GM18520 (cell line): ENCODE results near the gene ZNF469.

Experiments
- ATAC-seq: cut with Tn5 transposase; IDR thresholded peaks from one replicate; pipeline ENCODE4 v1.9.1; 2021; ENCODE audit not compliant: unreplicated experiment

ZNF469 gene

DNA sequence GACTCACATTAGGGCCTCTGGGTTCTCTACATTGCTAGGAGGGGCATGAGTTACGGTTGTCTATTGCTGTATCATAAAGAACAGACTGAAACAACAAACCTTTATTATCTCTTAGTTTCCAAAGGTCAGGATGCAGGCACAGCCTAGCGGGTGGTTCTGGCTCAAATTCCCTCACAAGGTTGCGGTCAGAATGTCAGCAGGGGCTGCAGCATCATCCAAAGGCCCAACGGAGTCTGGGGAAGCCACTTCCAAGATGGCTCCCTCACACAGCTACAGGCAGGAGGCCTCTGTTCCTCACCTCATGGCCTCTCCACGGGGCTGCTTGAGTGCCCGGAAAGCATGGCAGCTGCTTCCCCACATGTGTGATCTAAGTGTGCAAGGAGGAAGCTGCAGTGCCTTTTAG lies 40.7 kb downstream of the ZNF469 start:
- no peak for ATAC-seq

DNA sequence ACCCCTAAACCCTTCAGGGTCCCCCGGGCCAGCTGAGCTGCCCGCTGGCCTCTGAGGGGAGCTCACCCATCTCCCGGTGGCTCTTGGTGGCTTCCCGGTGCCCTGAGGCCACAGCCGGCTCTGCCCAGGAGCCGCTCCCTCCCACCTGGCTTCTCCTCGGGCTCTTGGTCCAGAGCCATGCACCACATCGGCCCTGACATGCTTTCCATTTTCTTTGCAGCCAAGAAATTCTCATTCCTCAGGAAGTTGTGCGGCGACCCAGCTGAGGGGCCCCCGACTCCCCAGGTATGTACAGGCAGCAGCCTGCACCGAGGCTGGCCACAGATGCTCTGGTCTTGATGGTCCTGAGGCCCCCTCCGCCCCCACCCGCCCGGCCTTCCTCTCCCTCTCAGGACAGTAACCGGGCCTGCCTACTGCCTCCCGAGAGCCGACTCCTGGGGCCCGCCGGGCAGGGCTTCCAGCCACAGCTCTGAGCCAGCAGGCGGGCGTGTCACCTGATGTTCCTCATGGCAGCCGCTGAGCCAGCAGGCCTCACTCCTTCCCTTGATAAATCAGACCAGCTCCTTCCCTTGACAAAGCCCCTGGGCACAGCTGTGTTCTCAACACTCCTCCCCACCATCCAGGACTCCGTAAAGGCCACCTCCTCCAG lies 42.0 kb downstream of the ZNF469 start:
- ATAC-seq = no peak

- no peak for ATAC-seq
These were observed 43.3 kb downstream of the ZNF469 start for GRCh38 chr16:88426018-88426417.

DNA sequence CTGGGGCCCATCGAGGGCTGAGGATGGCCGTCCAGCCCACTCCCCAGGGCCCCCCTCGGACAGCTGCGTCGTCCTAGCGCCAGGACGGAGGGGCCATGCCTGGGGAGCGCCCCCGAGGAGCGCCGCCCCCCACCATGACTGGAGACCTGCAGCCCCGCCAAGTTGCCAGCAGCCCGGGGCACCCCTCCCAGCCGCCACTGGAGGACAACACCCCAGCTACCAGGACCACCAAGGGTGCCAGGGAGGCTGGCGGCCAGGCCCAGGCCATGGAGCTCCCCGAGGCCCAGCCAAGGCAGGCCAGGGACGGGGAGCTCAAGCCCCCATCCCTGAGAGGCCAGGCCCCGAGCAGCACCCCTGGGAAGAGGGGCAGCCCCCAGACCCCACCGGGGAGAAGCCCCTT lies 44.6 kb downstream of the ZNF469 start:
- ATAC-seq = no peak

DNA sequence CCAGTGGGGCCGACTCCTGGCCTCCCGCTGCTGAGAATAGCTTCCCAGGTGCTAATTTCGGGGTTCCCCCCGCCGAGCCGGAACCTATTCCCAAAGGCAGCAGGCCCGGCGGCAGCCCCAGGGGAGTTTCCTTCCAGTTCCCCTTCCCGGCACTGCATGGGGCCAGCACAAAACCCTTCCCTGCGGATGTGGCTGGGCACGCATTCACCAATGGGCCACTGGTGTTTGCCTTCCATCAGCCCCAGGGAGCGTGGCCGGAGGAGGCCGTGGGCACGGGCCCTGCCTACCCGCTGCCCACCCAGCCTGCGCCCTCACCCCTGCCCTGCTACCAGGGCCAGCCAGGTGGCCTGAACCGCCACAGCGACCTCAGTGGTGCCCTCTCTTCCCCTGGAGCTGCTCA lies 45.4 kb downstream of the ZNF469 start:
- no peak for ATAC-seq

- ATAC-seq = no peak
These were observed 46.0 kb downstream of the ZNF469 start for GRCh38 chr16:88428616-88429386.

DNA sequence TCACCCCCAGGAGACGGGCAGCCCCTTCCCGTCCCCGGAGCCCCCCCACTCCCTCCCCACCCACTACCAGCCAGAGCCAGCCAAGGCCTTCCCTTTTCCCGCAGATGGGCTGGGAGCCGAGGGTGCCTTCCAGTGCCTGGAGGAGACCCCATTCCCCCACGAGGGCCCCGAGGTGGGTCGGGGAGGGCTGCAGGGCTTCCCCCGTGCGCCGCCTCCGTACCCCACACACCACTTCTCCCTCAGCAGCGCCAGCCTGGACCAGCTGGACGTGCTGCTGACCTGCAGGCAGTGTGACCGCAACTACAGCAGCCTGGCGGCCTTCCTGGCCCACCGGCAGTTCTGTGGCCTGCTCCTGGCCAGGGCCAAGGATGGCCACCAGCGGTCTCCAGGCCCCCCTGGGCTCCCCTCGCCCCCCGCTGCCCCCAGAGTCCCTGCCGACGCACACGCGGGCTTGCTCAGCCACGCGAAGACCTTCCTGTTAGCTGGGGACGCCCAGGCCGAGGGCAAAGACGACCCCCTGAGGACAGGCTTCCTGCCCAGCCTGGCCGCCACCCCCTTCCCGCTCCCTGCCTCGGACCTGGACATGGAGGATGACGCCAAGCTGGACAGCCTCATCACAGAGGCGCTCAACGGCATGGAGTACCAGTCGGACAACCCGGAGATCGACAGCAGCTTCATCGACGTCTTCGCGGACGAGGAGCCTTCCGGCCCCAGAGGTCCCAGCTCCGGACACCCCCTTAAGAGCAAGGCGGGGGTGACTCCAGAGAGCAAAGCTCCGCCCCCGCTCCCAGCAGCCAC lies 46.8 kb downstream of the ZNF469 start:
- ATAC-seq = no peak

DNA sequence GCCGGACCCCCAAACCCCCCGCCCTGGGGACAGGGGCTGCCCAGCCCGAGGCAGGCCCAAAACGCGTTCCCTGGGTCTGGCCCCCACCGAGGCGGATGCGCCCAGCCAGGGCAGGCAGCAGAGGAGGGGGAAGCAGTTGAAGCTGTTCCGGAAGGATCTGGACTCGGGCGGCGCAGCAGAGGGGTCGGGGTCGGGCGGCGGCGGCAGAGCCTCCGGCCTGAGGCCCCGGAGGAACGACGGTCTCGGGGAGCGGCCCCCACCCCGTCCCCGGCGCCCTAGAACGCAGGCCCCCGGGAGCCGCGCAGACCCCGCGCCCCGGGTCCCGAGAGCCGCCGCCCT lies 47.4 kb downstream of the ZNF469 start:
- no peak for ATAC-seq

DNA sequence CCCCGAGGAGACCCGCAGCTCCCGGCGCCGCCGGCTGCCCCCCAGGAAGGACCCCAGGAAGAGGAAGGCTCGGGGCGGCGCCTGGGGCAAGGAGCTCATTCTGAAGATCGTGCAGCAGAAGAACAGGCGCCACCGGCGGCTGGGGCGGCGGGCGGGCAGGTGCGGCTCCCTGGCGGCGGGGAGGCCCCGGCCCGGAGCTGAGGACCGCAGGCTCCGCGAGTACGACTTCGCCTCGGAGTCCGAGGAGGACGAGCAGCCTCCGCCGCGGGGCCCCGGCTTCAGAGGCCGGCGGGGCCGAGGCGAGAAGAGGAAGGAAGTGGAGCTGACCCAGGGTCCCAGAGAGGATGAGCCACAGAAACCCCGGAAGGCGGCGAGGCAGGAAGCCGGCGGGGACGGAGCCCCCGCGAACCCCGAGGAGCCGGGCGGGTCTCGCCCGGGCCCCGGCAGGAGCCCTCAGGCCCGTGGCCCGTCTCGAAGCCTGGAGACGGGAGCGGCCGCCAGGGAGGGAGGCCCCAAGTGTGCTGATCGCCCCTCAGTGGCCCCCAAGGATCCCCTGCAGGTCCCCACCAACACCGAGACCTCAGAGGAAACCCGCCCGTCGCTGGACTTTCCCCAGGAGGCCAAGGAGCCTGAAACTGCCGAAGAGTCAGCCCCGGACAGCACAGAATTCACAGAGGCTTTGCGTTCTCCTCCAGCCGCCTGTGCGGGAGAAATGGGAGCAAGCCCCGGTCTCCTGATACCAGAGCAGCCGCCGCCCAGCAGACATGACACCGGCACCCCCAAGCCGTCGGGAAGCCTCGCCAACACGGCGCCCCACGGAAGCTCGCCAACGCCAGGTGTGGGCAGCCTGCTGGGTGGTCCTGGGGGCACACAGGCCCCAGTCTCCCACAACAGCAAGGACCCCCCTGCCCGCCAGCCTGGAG lies 48.0 kb downstream of the ZNF469 start:
- no peak for ATAC-seq

DNA sequence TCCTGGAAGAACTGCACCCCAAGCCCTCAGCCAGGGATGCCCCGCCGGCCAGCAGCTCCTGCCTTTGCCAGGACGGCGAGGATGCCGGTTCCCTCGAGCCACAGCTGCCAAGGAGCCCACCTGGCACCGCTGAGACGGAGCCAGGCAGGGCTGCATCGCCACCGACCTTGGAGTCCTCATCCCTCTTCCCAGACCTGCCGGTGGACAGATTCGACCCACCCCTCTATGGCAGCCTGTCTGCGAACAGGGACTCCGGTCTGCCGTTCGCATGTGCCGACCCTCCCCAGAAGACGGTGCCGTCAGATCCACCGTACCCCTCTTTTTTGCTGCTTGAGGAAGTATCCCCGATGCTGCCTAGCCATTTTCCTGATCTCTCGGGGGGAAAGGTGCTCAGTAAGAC lies 48.9 kb downstream of the ZNF469 start:
- no peak for ATAC-seq

DNA sequence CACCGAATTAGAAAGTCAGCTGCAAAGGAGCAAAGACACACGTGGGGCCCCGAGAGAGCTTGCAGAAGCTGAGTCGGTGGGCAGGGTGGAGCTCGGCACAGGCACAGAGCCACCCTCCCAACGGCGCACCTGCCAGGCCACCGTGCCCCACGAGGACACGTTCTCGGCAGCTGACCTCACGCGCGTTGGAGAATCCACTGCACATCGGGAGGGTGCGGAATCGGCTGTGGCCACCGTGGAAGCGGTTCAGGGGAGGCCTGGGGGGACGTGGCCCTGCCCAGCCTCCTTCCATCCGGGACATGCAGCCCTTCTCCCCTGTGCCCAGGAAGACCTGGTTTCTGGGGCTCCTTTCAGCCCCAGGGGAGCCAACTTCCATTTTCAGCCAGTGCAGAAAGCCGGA lies 49.4 kb downstream of the ZNF469 start:
- ATAC-seq = no peak
